GM18907 (cell line): ENCODE data around the gene SHC4.
"Not testable (repeated sequence)": the region's sequence is repeated elsewhere in the genome, so short reads cannot be mapped to it uniquely, and the experiment has no call there.

Experiments
- ATAC-seq: cut with Tn5 transposase; IDR thresholded peaks from one replicate; pipeline ENCODE4 v1.9.1; 2021; ENCODE audit warnings: mild to moderate bottlenecking, moderate library complexity; ENCODE audit not compliant: unreplicated experiment

SHC4 gene

GRCh38 chr15:48970926-48971325 is 7.2 kb upstream of the SHC4 start:
- not testable (repeated sequence) for ATAC-seq

- ATAC-seq = no peak
Measured at GRCh38 chr15:48968066-48968465, 4.3 kb upstream of the SHC4 start.

GRCh38 chr15:48967336-48967735 is 3.6 kb upstream of the SHC4 start:
- ATAC-seq = no peak

- peak; percentile 84 for ATAC-seq
Measured at GRCh38 chr15:48966595-48967301, 3.0 kb upstream of the SHC4 start.

- ATAC-seq = peak; percentile 72
Measured at GRCh38 chr15:48965972-48966371, 2.3 kb upstream of the SHC4 start.

GRCh38 chr15:48964898-48965297 is 1.2 kb upstream of the SHC4 start:
- no peak for ATAC-seq

GRCh38 chr15:48962662-48963523 is 826 bp downstream of the SHC4 start:
- no peak for ATAC-seq

- no peak for ATAC-seq
Measured at GRCh38 chr15:48955967-48956366, 7.8 kb downstream of the SHC4 start.

GRCh38 chr15:48955370-48955769 is 8.3 kb downstream of the SHC4 start:
- no peak for ATAC-seq

GRCh38 chr15:48954538-48954937 is 9.2 kb downstream of the SHC4 start:
- no peak for ATAC-seq

GRCh38 chr15:48946840-48947187 is 16.9 kb downstream of the SHC4 start:
- ATAC-seq = no peak

- no peak for ATAC-seq
Measured at GRCh38 chr15:48946074-48946839, 17.5 kb downstream of the SHC4 start.

GRCh38 chr15:48945386-48945785 is 18.3 kb downstream of the SHC4 start:
- no peak for ATAC-seq

GRCh38 chr15:48941904-48942303 is 21.8 kb downstream of the SHC4 start:
- ATAC-seq = no peak

- peak; percentile 96 for ATAC-seq
Measured at GRCh38 chr15:48940508-48940907, 23.2 kb downstream of the SHC4 start.

- ATAC-seq = no peak
Measured at GRCh38 chr15:48939648-48940047, 24.1 kb downstream of the SHC4 start.

GRCh38 chr15:48937886-48938285 is 25.8 kb downstream of the SHC4 start:
- ATAC-seq = no peak

GRCh38 chr15:48936666-48937065 is 27.1 kb downstream of the SHC4 start:
- ATAC-seq = no peak

GRCh38 chr15:48935236-48935635 is 28.5 kb downstream of the SHC4 start:
- ATAC-seq = no peak

- ATAC-seq = no peak
Measured at GRCh38 chr15:48930735-48931134, 33.0 kb downstream of the SHC4 start.

GRCh38 chr15:48929661-48930060 is 34.1 kb downstream of the SHC4 start:
- ATAC-seq = no peak
